ENCODE measurements around the gene SMG6. TPM values are rescaled to one million over a fixed set of nuclear protein-coding genes. Genes with fewer than 3 reads are reported as not detected.
A peak's percentile ranks its signal among the peaks of the same experiment; 100 is the strongest.

Gene SMG6
- polyA plus RNA-seq, 1 of the 3 experiments (the other 2 are of a cell fraction), result 15.7 TPM

DNA sequence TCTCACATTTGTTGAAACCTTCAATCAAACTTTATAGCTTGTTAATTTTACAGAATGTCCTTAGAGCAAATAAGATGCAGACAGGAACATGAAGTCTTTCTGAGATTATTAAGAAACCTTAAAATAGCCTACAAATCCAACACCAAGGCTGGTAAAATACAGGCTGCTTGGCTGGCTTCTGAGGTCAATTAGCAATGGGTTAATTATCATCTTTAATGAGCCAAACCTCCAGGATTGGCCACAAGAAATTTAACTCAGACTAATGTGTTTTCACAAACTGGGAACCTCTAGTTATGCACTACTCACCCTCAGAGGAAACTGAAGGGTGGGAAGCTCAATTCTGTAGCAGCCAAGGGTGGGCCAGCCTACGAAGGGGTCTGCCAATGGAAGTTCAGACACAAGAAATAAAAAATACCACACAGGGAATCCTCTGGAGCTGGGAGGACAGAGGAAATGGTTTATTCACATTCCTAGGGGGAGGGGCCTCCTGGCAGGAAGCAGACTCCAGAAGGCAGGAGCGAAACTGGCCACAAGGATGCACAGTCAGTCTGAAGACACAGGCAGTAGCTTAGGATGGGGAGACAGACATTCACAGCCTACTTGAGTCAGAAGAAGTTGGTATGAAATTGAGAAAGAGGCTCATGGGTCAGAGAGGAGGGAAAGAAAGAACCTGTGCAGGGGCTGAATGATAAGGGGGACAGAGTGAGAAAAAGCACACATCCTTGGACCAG lies 212.6 kb downstream of the SMG6 start:
- ChIA-PET CTCF (interaction anchor here (0.5 to 3.0 kb wide), 10 partner anchors 12 to 161 kb away, joined by 3 to 20 read pairs (median 4); partner anchors contain the start of gene HIC1), POLR2A (no interaction called here)
- Histone ChIP-seq H4K20me1 (ENCODE audit: insufficient read depth) (no peaks in the 10 kb centered on the region), H3K9ac (peak overlapping the region; percentile 47; the same call in 1 of the 2 replicates), H3K4me2 (peak overlapping the region; percentile 72), H3K4me1 (ENCODE audit: control insufficient read depth in 1 of 2, insufficient read depth in 2 of 2, low read depth in 1 of 2, low read length in 1 of 2) (peaks cover 24 to 54% of the 10 kb centered on the region in 2 experiments; a peak in 3 of 4 replicates), H3K79me2 (ENCODE audit: insufficient read depth) (peaks cover 6% of the 10 kb centered on the region; the same call in 1 of the 2 replicates), H3F3A (replicated peaks; ENCODE audit: insufficient read depth) (peaks cover 16% of the 10 kb centered on the region), H3K9me3 (no peaks in the 10 kb centered on the region), H3K27ac (ENCODE audit: low read depth in 2 of 2, low read length in 1 of 2) (peak overlapping the region; percentile 56 to 78), H2AFZ (ENCODE audit: low read depth) (0 out of 2 replicates have a peak overlapping the region, but pooled peaks have one; percentile 16), H3K9me2 (no peaks in the 10 kb centered on the region), H3K36me3 (replicated peaks in 1 of 2; ENCODE audit: control insufficient read depth in 1 of 2, insufficient read depth in 2 of 2, low read length in 1 of 2) (no peaks in the 10 kb centered on the region), H3K27me3 (ENCODE audit: insufficient read depth) (no peaks in the 10 kb centered on the region), H3K4me3 (ENCODE audit: low read depth in 2 of 2, low read length in 1 of 2) (no peak overlapping the region)
- peak; percentile 36 for DNase-seq
- 25% methylated on average over 2 of the region's 2 CpGs for WGBS (ENCODE audit: low lambda C conversion rate)
- no peak for TF ChIP-seq EP300 (IDR thresholded peaks at IDR 0.05; ENCODE audit: borderline replicate concordance in 1 of 2, low read depth in 1 of 2, low read length in 1 of 2)
- no peak for TF ChIP-seq MEF2A (IDR thresholded peaks at IDR 0.05; ENCODE audit: borderline replicate concordance, low read depth)
- TF ChIP-seq EZH2phosphoT487 (IDR thresholded peaks at IDR 0.05; ENCODE audit: borderline replicate concordance, low read depth), result no peak
- TF ChIP-seq JUND (IDR thresholded peaks at IDR 0.05), result no peak
- TF ChIP-seq TAF1 (IDR thresholded peaks at IDR 0.05; ENCODE audit: borderline replicate concordance, low read depth, low read length), result 0 out of 2 replicates have a peak, but pooled peaks have one; percentile 17
- TF ChIP-seq RFX5 (IDR thresholded peaks at IDR 0.05; ENCODE audit: low read length), result no peak
- TF ChIP-seq FOXJ3 (CRISPR knock-in tag; IDR thresholded peaks at IDR 0.05), result no peak
- TF ChIP-seq, protein P1, sequence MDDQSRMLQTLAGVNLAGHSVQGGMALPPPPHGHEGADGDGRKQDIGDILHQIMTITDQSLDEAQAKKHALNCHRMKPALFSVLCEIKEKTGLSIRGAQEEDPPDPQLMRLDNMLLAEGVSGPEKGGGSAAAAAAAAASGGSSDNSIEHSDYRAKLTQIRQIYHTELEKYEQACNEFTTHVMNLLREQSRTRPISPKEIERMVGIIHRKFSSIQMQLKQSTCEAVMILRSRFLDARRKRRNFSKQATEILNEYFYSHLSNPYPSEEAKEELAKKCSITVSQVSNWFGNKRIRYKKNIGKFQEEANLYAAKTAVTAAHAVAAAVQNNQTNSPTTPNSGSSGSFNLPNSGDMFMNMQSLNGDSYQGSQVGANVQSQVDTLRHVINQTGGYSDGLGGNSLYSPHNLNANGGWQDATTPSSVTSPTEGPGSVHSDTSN (IDR thresholded peaks at IDR 0.05), result no peak
- TF ChIP-seq SMC3 (IDR thresholded peaks at IDR 0.05; ENCODE audit: low read depth, low read length), result no peak
- TF ChIP-seq TCF12 (IDR thresholded peaks at IDR 0.05), result peak; percentile 59; the same call in 1 of the 2 replicates
- TF ChIP-seq RXRA (IDR thresholded peaks at IDR 0.05; ENCODE audit: borderline replicate concordance, low read depth), result no peak
- no peak for TF ChIP-seq RAD21 (IDR thresholded peaks at IDR 0.05; ENCODE audit: low read length)
- TF ChIP-seq, protein P2, sequence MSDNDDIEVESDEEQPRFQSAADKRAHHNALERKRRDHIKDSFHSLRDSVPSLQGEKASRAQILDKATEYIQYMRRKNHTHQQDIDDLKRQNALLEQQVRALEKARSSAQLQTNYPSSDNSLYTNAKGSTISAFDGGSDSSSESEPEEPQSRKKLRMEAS (IDR thresholded peaks at IDR 0.05; ENCODE audit: low read depth), result 0 out of 2 replicates have a peak, but pooled peaks have one; percentile 25
- TF ChIP-seq GATA2 (CRISPR knock-in tag; IDR thresholded peaks at IDR 0.05), result no peak
- no peak for TF ChIP-seq FOSL2 (IDR thresholded peaks at IDR 0.05; ENCODE audit: borderline replicate concordance, low read depth)
- 0 out of 2 replicates have a peak, but pooled peaks have one; percentile 28 for TF ChIP-seq SIN3A (IDR thresholded peaks at IDR 0.05; ENCODE audit: borderline replicate concordance, low read depth, low read length)
- TF ChIP-seq ELF1 (IDR thresholded peaks at IDR 0.05), result no peak
- TF ChIP-seq, protein P3, sequence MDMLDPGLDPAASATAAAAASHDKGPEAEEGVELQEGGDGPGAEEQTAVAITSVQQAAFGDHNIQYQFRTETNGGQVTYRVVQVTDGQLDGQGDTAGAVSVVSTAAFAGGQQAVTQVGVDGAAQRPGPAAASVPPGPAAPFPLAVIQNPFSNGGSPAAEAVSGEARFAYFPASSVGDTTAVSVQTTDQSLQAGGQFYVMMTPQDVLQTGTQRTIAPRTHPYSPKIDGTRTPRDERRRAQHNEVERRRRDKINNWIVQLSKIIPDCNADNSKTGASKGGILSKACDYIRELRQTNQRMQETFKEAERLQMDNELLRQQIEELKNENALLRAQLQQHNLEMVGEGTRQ (IDR thresholded peaks at IDR 0.05; ENCODE audit: borderline replicate concordance, low read depth, low read length), result no peak
- TF ChIP-seq TEAD4 (IDR thresholded peaks at IDR 0.05; ENCODE audit: borderline replicate concordance, insufficient read depth), result no peak
- TF ChIP-seq POLR2AphosphoS5 (IDR thresholded peaks at IDR 0.05; ENCODE audit: low read depth, low read length), result no peak; the same call in 1 of the 2 replicates
- TF ChIP-seq, protein P4, sequence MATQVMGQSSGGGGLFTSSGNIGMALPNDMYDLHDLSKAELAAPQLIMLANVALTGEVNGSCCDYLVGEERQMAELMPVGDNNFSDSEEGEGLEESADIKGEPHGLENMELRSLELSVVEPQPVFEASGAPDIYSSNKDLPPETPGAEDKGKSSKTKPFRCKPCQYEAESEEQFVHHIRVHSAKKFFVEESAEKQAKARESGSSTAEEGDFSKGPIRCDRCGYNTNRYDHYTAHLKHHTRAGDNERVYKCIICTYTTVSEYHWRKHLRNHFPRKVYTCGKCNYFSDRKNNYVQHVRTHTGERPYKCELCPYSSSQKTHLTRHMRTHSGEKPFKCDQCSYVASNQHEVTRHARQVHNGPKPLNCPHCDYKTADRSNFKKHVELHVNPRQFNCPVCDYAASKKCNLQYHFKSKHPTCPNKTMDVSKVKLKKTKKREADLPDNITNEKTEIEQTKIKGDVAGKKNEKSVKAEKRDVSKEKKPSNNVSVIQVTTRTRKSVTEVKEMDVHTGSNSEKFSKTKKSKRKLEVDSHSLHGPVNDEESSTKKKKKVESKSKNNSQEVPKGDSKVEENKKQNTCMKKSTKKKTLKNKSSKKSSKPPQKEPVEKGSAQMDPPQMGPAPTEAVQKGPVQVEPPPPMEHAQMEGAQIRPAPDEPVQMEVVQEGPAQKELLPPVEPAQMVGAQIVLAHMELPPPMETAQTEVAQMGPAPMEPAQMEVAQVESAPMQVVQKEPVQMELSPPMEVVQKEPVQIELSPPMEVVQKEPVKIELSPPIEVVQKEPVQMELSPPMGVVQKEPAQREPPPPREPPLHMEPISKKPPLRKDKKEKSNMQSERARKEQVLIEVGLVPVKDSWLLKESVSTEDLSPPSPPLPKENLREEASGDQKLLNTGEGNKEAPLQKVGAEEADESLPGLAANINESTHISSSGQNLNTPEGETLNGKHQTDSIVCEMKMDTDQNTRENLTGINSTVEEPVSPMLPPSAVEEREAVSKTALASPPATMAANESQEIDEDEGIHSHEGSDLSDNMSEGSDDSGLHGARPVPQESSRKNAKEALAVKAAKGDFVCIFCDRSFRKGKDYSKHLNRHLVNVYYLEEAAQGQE (IDR thresholded peaks at IDR 0.05; ENCODE audit: low read depth, low read length), result no peak
- no peak for TF ChIP-seq NRF1 (IDR thresholded peaks at IDR 0.05; ENCODE audit: low read depth, low read length)
- TF ChIP-seq, protein P5, sequence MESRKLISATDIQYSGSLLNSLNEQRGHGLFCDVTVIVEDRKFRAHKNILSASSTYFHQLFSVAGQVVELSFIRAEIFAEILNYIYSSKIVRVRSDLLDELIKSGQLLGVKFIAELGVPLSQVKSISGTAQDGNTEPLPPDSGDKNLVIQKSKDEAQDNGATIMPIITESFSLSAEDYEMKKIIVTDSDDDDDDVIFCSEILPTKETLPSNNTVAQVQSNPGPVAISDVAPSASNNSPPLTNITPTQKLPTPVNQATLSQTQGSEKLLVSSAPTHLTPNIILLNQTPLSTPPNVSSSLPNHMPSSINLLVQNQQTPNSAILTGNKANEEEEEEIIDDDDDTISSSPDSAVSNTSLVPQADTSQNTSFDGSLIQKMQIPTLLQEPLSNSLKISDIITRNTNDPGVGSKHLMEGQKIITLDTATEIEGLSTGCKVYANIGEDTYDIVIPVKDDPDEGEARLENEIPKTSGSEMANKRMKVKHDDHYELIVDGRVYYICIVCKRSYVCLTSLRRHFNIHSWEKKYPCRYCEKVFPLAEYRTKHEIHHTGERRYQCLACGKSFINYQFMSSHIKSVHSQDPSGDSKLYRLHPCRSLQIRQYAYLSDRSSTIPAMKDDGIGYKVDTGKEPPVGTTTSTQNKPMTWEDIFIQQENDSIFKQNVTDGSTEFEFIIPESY (IDR thresholded peaks at IDR 0.05; ENCODE audit: borderline replicate concordance, low read depth), result no peak
- no peak; the same call in 1 of the 2 replicates for TF ChIP-seq NFIC (IDR thresholded peaks at IDR 0.05; ENCODE audit: borderline replicate concordance)
- TF ChIP-seq GABPA (IDR thresholded peaks at IDR 0.05; ENCODE audit: low read depth), result no peak; the same call in 1 of the 2 replicates
